ENCODE results near the gene FXYD7.
"Not testable (repeated sequence)": the region's sequence is repeated elsewhere in the genome, so short reads cannot be mapped to it uniquely, and the experiment has no call there.

DNA sequence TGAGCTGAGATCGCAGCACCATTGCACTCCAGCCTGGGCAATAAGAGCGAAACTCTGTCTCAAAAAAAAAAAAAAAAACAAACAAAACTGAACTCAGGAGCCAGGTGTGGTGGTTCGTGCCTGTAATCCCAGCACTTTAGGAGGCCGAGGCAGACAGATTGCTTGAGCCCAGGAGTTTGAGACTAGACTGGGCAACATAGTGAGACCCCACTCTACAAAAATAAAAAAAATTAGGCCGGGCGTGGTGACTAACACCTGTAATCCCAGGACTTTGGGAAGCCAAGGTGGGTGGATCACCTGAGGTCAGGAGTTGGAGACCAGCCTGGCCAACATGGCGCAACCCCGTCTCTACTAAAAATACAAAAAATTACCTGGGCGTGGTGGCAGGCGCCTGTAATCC is 41.1 kb upstream of the FXYD7 start:
- not testable (repeated sequence) for TF ChIP-seq CTCF (tag by site-specific recombination; IDR thresholded peaks at IDR 0.05); ZNF24 (tag by site-specific recombination; IDR thresholded peaks at IDR 0.05); ZNF114 (tag by site-specific recombination; IDR thresholded peaks at IDR 0.05); ZNF692 (tag by site-specific recombination; IDR thresholded peaks at IDR 0.05); ZNF514 (tag by site-specific recombination; IDR thresholded peaks at IDR 0.05); ZNF777 (tag by site-specific recombination; IDR thresholded peaks at IDR 0.05; ENCODE audit: borderline replicate concordance); ELK4 (IDR thresholded peaks at IDR 0.05; ENCODE audit: borderline replicate concordance, low read depth, low read length); ZNF449 (tag by site-specific recombination; IDR thresholded peaks at IDR 0.05); ZNF133 (tag by site-specific recombination; IDR thresholded peaks at IDR 0.05); SCRT2 (tag by site-specific recombination; IDR thresholded peaks at IDR 0.05)
- TF ChIP-seq, protein P1, sequence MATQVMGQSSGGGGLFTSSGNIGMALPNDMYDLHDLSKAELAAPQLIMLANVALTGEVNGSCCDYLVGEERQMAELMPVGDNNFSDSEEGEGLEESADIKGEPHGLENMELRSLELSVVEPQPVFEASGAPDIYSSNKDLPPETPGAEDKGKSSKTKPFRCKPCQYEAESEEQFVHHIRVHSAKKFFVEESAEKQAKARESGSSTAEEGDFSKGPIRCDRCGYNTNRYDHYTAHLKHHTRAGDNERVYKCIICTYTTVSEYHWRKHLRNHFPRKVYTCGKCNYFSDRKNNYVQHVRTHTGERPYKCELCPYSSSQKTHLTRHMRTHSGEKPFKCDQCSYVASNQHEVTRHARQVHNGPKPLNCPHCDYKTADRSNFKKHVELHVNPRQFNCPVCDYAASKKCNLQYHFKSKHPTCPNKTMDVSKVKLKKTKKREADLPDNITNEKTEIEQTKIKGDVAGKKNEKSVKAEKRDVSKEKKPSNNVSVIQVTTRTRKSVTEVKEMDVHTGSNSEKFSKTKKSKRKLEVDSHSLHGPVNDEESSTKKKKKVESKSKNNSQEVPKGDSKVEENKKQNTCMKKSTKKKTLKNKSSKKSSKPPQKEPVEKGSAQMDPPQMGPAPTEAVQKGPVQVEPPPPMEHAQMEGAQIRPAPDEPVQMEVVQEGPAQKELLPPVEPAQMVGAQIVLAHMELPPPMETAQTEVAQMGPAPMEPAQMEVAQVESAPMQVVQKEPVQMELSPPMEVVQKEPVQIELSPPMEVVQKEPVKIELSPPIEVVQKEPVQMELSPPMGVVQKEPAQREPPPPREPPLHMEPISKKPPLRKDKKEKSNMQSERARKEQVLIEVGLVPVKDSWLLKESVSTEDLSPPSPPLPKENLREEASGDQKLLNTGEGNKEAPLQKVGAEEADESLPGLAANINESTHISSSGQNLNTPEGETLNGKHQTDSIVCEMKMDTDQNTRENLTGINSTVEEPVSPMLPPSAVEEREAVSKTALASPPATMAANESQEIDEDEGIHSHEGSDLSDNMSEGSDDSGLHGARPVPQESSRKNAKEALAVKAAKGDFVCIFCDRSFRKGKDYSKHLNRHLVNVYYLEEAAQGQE (tag by site-specific recombination; IDR thresholded peaks at IDR 0.05), result not testable (repeated sequence)
